Right lobe of liver (tissue), 4 donors: ENCODE measurements around the gene LRRFIP2.

Source experiments
- POLR2A ChIP-seq: fragments of 450-650 bp; IDR thresholded peaks from one replicate; pipeline ENCODE4 v1.6.1; 2017; ENCODE audit warnings: antibody characterized with exemption, mild to moderate bottlenecking
- TF ChIP-seq, protein P1 (sequence below), 4 donors: fragments of 200-600 bp in 3 of 4; fragments of 450-650 bp in 1 of 4; IDR thresholded peaks; one replicate each; pipeline versions ENCODE4 v1.5.1 to v1.8.0; 2016 to 2022; ENCODE audit warnings: antibody characterized with exemption in 4 of 4, mild to moderate bottlenecking in 2 of 4
- donor health status: DM: no; HTN: no; CAD: no.
- donor health status: DM: no; HTN: no; CAD: no.
- donor health status: DM: no; HTN: yes; CAD: no.

DNA sequence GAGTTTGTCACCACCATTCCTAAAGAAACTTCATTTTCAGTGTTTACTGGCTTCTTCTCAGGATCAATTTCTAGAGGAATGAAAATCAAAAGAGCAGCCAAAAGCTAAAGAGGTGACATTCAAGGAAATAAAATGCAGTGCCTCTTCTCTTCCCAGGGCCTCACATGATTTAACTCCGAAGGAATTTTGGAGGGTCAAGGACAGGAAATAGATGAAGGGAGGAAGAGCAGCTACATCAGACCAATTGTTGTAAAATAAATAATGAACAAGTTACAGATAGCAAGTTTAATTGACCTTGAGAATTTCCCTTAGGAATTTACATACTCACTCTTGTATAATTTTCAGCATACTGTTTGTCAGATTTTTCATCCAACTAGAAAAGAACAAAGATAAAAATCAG lies 78.1 kb downstream of the LRRFIP2 start:
- TF ChIP-seq, protein P1, sequence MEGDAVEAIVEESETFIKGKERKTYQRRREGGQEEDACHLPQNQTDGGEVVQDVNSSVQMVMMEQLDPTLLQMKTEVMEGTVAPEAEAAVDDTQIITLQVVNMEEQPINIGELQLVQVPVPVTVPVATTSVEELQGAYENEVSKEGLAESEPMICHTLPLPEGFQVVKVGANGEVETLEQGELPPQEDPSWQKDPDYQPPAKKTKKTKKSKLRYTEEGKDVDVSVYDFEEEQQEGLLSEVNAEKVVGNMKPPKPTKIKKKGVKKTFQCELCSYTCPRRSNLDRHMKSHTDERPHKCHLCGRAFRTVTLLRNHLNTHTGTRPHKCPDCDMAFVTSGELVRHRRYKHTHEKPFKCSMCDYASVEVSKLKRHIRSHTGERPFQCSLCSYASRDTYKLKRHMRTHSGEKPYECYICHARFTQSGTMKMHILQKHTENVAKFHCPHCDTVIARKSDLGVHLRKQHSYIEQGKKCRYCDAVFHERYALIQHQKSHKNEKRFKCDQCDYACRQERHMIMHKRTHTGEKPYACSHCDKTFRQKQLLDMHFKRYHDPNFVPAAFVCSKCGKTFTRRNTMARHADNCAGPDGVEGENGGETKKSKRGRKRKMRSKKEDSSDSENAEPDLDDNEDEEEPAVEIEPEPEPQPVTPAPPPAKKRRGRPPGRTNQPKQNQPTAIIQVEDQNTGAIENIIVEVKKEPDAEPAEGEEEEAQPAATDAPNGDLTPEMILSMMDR (IDR thresholded peaks at IDR 0.05) = no peak
- TF ChIP-seq POLR2A = no peak
